Glutamatergic neuron (in vitro differentiated cells): Measurements from ENCODE around the gene REC114. TPM values are rescaled to one million over a fixed set of nuclear protein-coding genes. Genes with fewer than 3 reads are reported as not detected.
"Not testable (repeated sequence)": the region's sequence is repeated elsewhere in the genome, so short reads cannot be mapped to it uniquely, and the experiment has no call there.

Experiments
- DNase-seq: peaks from one replicate; pipeline ENCODE4 v3.0.0; 2022
- H3K27ac Mint-ChIP-seq: one replicate; pipeline ENCODE4 v1.8.0; 2020; ENCODE audit warnings: mild to moderate bottlenecking, mixed read lengths, inconsistent platforms; ENCODE audit not compliant: unreplicated experiment
- H3K27me3 Mint-ChIP-seq: one replicate; pipeline ENCODE4 v1.8.0; 2020; ENCODE audit warnings: mild to moderate bottlenecking, moderate library complexity, mixed read lengths, inconsistent platforms; ENCODE audit not compliant: unreplicated experiment
- H3K36me3 Mint-ChIP-seq: one replicate; pipeline ENCODE4 v1.8.0; 2020; ENCODE audit warnings: mild to moderate bottlenecking, mixed read lengths, inconsistent platforms; ENCODE audit not compliant: unreplicated experiment
- H3K4me1 Mint-ChIP-seq: one replicate; pipeline ENCODE4 v1.8.0; 2020; ENCODE audit warnings: mild to moderate bottlenecking, low read depth, mixed read lengths, inconsistent platforms; ENCODE audit not compliant: unreplicated experiment
- H3K4me3 Mint-ChIP-seq: one replicate; pipeline ENCODE4 v1.8.0; 2020; ENCODE audit warnings: mild to moderate bottlenecking, mixed read lengths, inconsistent platforms; ENCODE audit not compliant: unreplicated experiment
- H3K9me3 Mint-ChIP-seq: one replicate; pipeline ENCODE4 v1.8.0; 2020; ENCODE audit warnings: mild to moderate bottlenecking, moderate library complexity, mixed read lengths, inconsistent platforms; ENCODE audit not compliant: unreplicated experiment
- total RNA-seq: library from RNA; stranded (reverse); fragmentation: NEBNext Ultra II Directional; extraction: Animal tissue kit (Norgen Biotek cat#: 25700); gene quantifications from one replicate; pipeline ENCODE4 v1.2.1, GENCODE V29; 2021; ENCODE audit not compliant: unreplicated experiment
- TF ChIP-seq, protein P1 (sequence below): fragments of 200-600 bp; sonication (generic); IDR thresholded peaks from one replicate; pipeline ENCODE4 v1.5.0; 2021; ENCODE audit not compliant: partially characterized antibody, unreplicated experiment

The REC114 gene
- total RNA-seq, 1 donor from 2014 or later, result not detected

DNA sequence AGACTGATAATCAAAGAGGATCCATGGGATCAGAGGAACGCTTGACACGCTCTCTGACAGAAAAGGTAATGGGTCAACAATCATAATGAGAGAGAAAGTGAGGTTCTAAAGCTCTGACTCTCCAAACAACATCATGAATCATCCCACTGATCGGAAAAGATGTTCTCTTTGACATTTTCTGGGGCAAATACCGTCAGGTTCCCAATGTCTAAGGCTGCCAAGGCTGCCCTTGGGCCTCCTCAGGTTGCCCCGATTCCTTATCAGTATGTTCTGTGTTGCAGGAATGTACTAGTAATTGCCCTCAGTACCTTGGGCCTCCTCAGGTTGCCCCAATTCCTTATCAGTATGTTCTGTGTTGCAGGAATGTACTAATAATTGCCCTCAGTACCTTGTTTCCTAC is 129.3 kb downstream of the REC114 start:
- Mint-ChIP-seq H3K36me3 (peaks cover 10% of the 10 kb centered on the region), H3K4me3 (no peak overlapping the region), H3K27me3 (peaks cover 3% of the 10 kb centered on the region), H3K9me3 (no peaks in the 10 kb centered on the region), H3K4me1 (peaks cover 16% of the 10 kb centered on the region), H3K27ac (no peak overlapping the region)
- DNase-seq, result no peak
- TF ChIP-seq, protein P1, sequence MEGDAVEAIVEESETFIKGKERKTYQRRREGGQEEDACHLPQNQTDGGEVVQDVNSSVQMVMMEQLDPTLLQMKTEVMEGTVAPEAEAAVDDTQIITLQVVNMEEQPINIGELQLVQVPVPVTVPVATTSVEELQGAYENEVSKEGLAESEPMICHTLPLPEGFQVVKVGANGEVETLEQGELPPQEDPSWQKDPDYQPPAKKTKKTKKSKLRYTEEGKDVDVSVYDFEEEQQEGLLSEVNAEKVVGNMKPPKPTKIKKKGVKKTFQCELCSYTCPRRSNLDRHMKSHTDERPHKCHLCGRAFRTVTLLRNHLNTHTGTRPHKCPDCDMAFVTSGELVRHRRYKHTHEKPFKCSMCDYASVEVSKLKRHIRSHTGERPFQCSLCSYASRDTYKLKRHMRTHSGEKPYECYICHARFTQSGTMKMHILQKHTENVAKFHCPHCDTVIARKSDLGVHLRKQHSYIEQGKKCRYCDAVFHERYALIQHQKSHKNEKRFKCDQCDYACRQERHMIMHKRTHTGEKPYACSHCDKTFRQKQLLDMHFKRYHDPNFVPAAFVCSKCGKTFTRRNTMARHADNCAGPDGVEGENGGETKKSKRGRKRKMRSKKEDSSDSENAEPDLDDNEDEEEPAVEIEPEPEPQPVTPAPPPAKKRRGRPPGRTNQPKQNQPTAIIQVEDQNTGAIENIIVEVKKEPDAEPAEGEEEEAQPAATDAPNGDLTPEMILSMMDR, result no peak

DNA sequence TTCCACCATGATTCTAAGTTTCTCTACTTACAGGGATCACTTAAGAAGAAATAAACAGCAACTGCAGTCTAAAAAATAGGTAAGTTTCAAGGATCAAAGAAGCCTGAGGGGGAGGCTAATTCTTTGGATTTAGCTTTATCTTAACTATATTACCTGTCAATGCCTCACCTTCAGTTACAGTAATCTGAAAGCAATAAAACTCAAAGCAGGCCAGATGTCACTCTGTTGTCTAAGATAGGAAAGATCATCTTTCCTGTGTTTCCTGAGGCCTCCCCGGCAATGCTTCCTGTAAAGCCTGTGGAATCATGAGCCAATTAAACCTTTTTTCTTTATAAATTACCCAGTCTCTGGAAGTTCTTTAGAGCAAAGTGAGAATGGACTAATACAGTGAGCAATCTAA is 130.1 kb downstream of the REC114 start:
- H3K9me3 Mint-ChIP-seq, result no peaks in the 10 kb centered on the region
- peaks cover 10% of the 10 kb centered on the region for H3K36me3 Mint-ChIP-seq
- H3K4me1 Mint-ChIP-seq, result peaks cover 24% of the 10 kb centered on the region
- peaks cover 3% of the 10 kb centered on the region for H3K27me3 Mint-ChIP-seq
- DNase-seq, result no peak
- no peak overlapping the region for H3K4me3 Mint-ChIP-seq
- TF ChIP-seq, protein P1, result no peak
- no peak overlapping the region for H3K27ac Mint-ChIP-seq

DNA sequence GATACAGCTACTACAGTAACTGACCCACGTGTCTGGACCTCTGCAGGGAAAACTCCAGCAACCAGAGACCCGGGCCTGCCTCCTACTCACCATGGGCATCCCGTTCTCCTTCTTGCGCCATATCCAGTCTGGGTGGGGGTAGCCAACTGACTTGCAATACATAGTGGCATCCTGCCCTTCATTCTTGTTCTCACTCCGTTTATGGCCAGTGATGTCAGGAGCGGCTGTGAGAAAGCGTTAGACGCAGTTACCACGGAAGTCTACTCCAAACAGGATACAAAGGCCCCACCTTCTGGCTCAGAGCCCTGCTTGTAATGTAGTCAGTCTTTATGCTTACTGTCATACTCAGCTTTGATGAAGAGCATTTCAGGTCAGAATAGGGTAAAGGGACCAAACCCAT is 130.6 kb downstream of the REC114 start:
- peaks cover 25% of the 10 kb centered on the region for H3K4me1 Mint-ChIP-seq
- DNase-seq, result no peak
- TF ChIP-seq, protein P1, result no peak
- no peak overlapping the region for H3K27ac Mint-ChIP-seq
- H3K27me3 Mint-ChIP-seq, result peaks cover 3% of the 10 kb centered on the region
- peaks cover 10% of the 10 kb centered on the region for H3K36me3 Mint-ChIP-seq
- H3K9me3 Mint-ChIP-seq, result no peaks in the 10 kb centered on the region
- H3K4me3 Mint-ChIP-seq, result no peak overlapping the region

DNA sequence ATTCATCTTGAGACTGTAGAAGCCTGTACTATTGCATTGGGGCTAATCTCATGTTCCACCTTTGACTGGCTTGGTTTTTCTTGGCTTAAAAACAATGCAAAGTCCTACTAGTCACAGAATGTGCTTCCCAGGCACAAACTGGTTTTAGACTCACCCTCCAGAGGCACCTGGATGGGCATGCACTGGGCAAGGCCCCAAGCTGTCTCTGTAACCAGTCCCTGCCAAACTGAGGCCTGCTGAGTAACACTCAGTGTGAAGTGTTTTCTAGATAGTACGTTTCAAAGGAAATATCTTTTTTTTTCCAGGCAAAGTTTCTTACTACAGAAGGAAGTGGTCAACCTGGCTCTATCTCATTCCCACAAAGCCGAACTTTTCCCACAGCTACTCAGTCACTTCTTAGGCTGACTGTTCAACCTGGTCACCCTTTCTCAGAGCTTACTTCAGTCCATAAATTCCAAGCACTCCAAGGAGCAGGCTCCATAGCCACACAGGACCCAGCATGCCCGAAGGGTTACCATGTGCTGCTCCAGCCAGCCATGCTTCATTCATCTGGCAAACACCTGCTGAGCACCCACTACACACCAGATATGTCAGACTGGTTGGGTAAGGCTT is 132.8 kb downstream of the REC114 start:
- H3K4me3 Mint-ChIP-seq, result no peak overlapping the region
- no peak overlapping the region for H3K27ac Mint-ChIP-seq
- H3K4me1 Mint-ChIP-seq, result peaks cover 12% of the 10 kb centered on the region
- H3K36me3 Mint-ChIP-seq, result peaks cover 5% of the 10 kb centered on the region
- H3K9me3 Mint-ChIP-seq, result no peaks in the 10 kb centered on the region
- no peak for DNase-seq
- TF ChIP-seq, protein P1, result no peak
- H3K27me3 Mint-ChIP-seq, result no peaks in the 10 kb centered on the region

DNA sequence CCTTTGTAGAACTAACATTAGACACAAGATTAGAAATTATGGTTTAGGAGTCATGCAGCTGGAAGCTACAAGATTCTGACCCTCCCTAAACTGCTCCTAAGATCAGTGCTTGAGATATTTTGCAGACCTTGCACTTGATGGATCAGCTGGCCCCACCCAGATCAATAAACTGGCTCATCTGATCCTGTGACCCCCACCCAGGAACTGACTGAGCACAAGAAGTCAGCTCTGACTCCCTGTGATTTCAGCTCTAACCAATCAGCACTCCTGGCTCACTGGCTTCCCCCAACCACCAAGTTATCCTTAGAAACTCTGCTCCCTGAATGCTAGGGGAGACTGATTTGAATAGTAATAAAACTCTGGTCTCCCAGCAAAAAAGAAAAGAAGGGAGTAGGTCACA is 134.6 kb downstream of the REC114 start:
- peak overlapping the region; percentile 3 for H3K27ac Mint-ChIP-seq
- H3K4me1 Mint-ChIP-seq, result peaks cover 12% of the 10 kb centered on the region
- not testable (repeated sequence) for H3K36me3 Mint-ChIP-seq, H3K27me3 Mint-ChIP-seq, H3K4me3 Mint-ChIP-seq, DNase-seq, H3K9me3 Mint-ChIP-seq

DNA sequence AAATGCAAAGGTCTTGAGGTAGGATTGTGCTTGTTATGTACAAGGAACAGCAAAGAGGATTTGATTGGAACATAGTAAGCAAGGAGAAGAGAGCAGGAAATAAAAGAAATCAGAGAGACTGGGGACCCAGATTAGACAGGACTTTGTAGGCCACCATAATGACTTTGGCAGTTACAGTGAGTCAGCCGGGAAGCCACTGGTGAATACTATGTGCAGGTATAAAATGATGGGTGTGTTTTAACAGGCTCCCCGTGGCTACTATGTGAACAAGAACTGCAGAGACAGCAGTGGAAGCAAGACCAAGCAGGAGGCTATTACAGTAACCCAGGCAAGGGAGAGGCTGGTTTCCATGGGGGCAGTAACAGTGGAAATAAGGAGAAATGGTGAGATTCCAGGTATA is 135.1 kb downstream of the REC114 start:
- TF ChIP-seq, protein P1, result no peak
- Mint-ChIP-seq H3K36me3 (peaks cover 5% of the 10 kb centered on the region), H3K4me3 (no peak overlapping the region), H3K9me3 (no peaks in the 10 kb centered on the region), H3K27ac (peak overlapping the region; percentile 3), H3K27me3 (no peaks in the 10 kb centered on the region), H3K4me1 (peaks cover 12% of the 10 kb centered on the region)
- no peak for DNase-seq
